GM21737 (cell line): ENCODE results near the gene IKBKE.

Experiments
- ATAC-seq: cut with Tn5 transposase; IDR thresholded peaks from one replicate; pipeline ENCODE4 v1.9.1; 2021; ENCODE audit warnings: mild to moderate bottlenecking, moderate library complexity; ENCODE audit not compliant: unreplicated experiment

IKBKE gene

DNA sequence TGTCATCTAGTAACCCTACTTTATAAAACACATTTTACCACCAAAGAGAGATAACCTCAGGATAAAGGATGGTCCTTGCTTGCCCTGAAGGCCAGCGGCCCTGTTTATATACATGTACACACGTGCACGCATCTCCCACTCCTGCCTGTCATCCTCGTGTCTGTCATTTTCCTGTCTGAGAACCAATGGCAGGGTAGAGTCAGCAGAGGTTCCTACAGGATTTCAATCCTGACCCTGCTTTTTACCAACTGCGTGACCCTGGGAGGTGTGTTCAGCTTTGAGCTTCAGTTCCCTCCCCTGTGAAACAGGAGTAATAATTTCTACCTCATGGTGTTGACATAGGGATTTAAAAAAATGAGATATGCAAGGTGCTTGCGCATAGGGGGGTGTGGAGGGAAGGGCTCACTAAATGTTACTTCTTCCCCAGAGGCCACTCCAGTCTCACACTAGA, 24.8 kb downstream of the IKBKE start:
- no peak for ATAC-seq

- ATAC-seq: peak; percentile 32
Observed at GRCh38 chr1:206495493-206496046, 25.3 kb downstream of the IKBKE start.

- ATAC-seq: peak; percentile 52
Observed at GRCh38 chr1:206496131-206496793, 26.0 kb downstream of the IKBKE start.

GRCh38 chr1:206497363-206497762, 27.1 kb downstream of the IKBKE start:
- no peak for ATAC-seq

- ATAC-seq: no peak
Observed at GRCh38 chr1:206497774-206498173, 27.5 kb downstream of the IKBKE start.

- no peak for ATAC-seq
Observed at GRCh38 chr1:206498685-206499084, 28.4 kb downstream of the IKBKE start.

- no peak for ATAC-seq
Observed at GRCh38 chr1:206500046-206500445, 29.8 kb downstream of the IKBKE start.

DNA sequence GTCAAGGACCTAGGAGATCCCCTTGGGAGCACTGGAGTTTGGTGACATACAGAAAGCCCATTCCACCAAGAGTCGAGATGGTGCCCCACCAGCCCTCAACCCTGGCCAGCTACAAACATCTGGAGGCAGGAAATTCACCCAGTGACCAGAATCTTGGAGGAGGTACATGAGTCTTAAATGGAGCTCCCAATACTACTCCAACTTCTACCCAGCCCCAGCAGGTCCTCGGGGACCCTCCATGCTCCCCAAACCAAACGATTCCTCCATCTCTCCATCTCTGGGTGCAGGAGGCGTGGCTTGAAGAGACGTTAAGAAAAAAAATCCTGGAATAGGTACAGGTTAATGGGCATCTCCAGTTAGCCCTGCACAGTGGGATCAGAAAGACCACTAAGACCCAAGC, 31.6 kb downstream of the IKBKE start:
- no peak for ATAC-seq

GRCh38 chr1:206502403-206502802, 32.1 kb downstream of the IKBKE start:
- no peak for ATAC-seq

DNA sequence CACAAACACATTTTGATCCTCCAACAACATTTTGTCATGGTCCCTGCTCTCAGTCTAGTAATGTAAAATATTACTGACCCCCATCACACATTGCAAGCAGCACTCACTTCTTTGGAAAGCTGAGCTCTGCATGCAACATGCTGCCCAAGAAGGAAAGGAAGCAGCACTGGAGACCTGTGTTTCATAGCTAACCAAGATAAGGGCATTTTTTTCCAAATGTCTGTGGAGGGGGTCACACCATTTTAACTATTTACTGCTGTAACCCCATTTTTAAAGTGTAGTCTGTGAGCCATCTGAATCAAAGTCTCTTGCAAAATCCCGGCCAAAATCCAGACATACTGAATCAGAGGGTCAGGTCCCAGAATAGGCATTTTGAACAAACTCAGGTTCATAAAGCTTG, 32.5 kb downstream of the IKBKE start:
- ATAC-seq: no peak

DNA sequence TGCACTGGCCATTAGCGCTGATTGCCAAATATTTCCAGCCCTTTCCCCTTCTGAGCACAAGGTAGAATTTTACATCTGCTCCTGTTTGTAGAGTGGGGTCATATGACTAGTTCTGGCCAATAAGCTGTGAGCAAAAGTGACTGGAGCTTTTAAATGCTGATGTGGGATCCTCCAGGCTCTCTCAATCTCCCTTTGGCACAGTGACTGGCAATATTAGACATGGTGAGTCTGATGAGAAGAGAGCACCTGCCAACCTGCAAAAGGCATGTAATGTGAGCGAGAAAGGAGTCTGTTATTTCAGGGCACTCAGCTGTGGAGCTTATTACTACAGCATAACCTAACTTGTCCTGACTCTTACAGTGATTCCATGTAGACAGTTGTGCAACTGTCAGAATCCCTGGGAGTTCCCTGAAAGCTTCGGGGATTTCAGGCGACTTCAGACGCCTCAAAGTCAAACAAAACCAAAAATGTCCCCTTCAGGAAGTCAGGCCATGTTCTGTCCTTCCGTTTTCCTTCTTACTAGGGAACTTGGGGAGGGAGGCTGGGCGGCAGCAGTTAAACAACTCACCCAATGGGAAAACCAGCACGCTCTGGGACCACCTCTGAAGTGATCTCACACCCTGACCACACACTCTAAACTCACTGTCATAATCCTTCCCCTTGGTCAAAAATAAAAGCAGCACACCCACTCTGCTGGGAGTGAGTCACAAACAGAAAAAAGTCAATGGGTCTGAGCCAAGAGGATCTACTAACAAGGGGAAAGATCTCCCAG, 33.5 kb downstream of the IKBKE start:
- ATAC-seq: peak; percentile 53

GRCh38 chr1:206504363-206504713, 34.1 kb downstream of the IKBKE start:
- ATAC-seq: no peak

DNA sequence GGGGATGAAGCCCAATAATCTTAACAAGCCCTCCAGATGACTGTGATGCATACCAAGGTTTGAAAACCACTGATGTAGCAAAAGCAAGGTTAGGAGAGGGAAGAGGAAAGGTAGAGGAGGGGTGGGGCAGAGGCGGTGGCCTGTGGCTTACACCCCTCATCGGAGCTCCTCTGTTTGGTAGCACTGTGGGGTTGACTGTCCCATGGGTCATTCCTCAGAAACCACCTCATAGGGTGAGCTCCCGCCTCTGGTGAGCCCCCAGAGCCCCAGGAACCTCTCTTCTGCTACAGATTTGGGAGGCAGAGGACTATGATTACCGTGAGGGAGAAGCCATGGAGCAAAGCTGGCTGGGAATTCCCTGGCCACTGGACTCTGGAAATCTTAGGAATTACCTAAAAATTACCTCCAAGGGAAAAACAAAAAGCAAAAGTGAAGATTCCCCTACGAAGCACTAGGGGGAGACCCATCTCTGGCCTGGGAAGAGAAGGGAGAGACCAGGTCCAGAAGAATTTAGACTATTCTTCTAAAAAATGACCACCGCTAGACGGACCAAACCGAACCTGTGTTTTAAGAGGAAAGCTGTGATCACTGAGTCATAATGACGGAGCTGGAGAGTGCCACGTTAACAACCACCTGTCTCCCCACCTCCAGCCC, 35.6 kb downstream of the IKBKE start:
- ATAC-seq: no peak

GRCh38 chr1:206506405-206507283, 36.4 kb downstream of the IKBKE start:
- ATAC-seq: no peak

DNA sequence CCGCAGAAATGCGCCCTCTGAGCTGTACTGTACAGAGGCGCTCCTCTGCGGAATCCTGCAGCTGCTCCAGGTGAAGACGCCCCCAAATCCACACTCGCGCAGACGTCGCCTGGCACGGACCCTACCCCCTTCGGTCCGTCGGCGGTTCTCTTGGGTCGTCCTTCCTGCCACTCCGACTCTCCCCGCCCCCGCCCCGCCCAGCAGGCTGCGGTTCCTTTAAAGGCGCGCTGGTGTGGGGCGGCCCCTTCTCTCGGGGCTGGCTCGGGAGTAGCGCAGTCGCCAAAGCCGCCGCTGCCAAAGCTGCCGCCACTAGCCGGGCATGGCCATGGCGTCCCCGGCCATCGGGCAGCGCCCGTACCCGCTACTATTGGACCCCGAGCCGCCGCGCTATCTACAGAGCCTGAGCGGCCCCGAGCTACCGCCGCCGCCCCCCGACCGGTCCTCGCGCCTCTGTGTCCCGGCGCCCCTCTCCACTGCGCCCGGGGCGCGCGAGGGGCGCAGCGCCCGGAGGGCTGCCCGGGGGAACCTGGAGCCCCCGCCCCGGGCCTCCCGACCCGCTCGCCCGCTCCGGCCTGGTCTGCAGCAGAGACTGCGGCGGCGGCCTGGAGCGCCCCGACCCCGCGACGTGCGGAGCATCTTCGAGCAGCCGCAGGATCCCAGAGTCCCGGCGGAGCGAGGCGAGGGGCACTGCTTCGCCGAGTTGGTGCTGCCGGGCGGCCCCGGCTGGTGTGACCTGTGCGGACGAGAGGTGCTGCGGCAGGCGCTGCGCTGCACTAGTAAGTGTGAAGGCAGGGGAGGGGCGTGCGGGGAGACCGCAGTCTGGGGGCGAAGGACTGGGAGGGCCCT, 37.2 kb downstream of the IKBKE start, which contains the start of gene RASSF5:
Gene RASSF5 (plus strand): TSS at position 248 of the 846 bp plus-strand sequence. CDS start 72 bp downstream, at position 320.
- ATAC-seq: peak; percentile 47

DNA sequence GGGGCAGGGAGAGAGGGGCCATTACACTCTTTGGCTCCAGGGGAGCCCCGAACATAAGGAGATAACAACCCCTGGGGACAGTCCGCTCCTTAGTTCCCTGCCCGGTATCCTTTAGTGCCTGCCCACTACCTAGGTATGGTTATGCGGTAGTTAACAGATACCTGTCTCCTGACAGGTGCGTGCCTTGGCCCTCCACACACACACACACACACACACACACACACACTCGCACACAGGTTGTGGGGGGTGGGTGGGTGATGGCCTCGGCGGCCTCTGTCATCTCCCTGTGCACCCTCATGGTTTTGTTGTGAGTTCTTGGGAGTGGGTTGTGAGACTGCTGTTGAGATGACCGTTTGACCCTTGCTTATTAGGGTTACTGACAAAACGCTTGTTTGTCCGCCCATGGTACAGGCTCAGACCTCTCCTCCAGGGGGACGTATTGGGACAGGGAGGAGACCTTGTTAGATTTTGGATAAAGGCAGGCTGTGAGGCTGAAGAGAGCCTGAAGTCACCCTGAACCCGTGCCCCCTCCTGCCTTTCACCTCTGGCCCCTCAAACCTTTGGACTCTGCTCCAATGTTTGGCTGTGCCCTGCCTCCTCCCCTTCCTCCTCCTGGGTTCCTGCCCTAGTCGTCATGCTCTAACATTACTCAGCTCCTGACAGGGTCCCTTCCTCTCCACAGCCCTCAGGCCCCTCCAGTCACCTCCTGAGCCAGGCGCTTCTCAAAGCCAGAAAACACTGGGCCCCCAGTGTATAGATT, 38.0 kb downstream of the IKBKE start:
- ATAC-seq: no peak

DNA sequence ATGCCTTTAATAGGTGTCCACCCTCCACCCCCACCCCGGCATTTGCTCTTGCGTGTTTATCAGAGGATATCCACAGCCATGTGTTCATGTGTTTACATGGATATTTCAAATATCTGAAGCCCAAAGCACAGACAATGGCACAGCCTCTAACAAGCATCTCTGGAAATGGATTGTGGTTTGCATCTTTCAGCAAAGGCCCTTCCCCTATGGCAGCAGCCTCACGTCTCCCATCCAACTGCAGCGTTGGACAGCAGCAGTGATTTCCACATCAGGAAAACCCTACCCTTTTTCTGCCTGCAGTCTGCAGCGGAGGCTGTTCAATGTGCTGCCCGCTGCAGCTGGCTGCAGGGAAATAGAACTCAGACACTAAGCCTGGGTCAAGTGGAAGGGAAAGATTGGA, 38.7 kb downstream of the IKBKE start:
- ATAC-seq: no peak

DNA sequence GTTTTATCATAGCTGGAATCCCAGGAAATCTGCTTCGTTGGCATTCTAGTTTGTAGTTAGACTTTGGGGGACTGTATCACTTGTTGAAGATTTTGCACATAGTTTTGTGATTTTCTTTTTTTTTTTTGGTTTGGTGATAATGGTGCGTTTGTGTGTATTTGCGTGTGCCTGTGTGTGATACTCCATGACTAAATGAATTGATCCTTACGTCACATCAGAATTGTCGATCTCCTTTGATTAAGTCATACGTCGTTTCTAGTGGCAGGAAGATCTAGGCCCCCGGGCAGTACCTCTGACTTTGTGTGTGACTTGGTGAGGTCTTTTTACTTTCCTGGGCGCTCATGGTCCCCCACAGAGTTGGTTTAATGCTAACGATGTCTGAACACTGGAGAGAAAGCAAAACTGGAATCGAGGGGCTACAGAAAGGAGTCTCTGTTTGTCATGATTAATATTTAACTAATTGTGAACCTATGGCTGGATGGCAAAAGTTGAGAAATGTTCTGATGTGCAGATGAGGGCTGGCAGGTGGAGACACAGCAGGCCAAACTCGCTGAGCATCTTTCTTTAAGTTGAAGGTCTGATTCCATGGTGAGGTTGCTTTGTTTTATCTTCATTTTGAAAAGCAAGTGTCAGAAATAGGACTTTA, 39.5 kb downstream of the IKBKE start:
- no peak for ATAC-seq
